ENCODE results near the gene DDX59. TPM values are rescaled to one million over a fixed set of nuclear protein-coding genes. Genes with fewer than 3 reads are reported as not detected.
A peak's percentile ranks its signal among the peaks of the same experiment; 100 is the strongest.

Gene DDX59
- total and polyA plus RNA-seq, 5 donors from 2014 or later = 15.7 to 29.2 (median 25.5) TPM

GRCh38 chr1:200704986-200705500, 35.3 kb upstream of the DDX59 start:
- no peak for DNase-seq
- H3K27me3 ChIP-seq (ENCODE audit: control insufficient read depth, insufficient read depth, low read length) = no peaks in the 10 kb centered on the region
- Mint-ChIP-seq H3K27ac (peak overlapping the region in 1 of 3 donors; percentile 22), H3K9me3 (peaks cover 0 to 3% (median 0%) of the 10 kb centered on the region in 7 donors), H3K36me3 (no peaks in the 10 kb centered on the region), H3K27me3 (peaks cover 6% of the 10 kb centered on the region), H3K4me1 (no peaks in the 10 kb centered on the region), H3K4me3 (no peak overlapping the region)
- no peaks in the 10 kb centered on the region for H3K36me3 ChIP-seq (ENCODE audit: control insufficient read depth, insufficient read depth, low read length)
- no peaks in the 10 kb centered on the region for H3K4me1 ChIP-seq (ENCODE audit: control insufficient read depth, insufficient read depth, low read length, poor library complexity, severe bottlenecking)
- no peaks in the 10 kb centered on the region for H3K9me3 ChIP-seq (ENCODE audit: control insufficient read depth in 2 of 2, low read length in 2 of 2)
- H3K27ac ChIP-seq (ENCODE audit: insufficient read depth, low read length, poor library complexity, severe bottlenecking) = no peak overlapping the region
- ATAC-seq (ENCODE audit: low read depth in 2 of 2) = no peak
- no peak overlapping the region for H3K4me3 ChIP-seq (ENCODE audit: low read depth, low read length)

- H3K27me3 Mint-ChIP-seq = peaks cover 16% of the 10 kb centered on the region
- H3K4me1 ChIP-seq (ENCODE audit: control insufficient read depth, insufficient read depth, low read length, poor library complexity, severe bottlenecking) = no peaks in the 10 kb centered on the region
- no peak overlapping the region for H3K4me3 ChIP-seq (ENCODE audit: low read depth, low read length)
- DNase-seq (no peak), ATAC-seq (ENCODE audit: low read depth in 2 of 2) (no peak)
- H3K9me3 Mint-ChIP-seq = peaks cover 0 to 2% (median 0%) of the 10 kb centered on the region in 7 donors
- no peak overlapping the region for H3K27ac Mint-ChIP-seq
- no peaks in the 10 kb centered on the region for H3K9me3 ChIP-seq (ENCODE audit: control insufficient read depth in 2 of 2, low read length in 2 of 2)
- no peaks in the 10 kb centered on the region for H3K4me1 Mint-ChIP-seq
- H3K4me3 Mint-ChIP-seq = no peak overlapping the region
- no peaks in the 10 kb centered on the region for H3K27me3 ChIP-seq (ENCODE audit: control insufficient read depth, insufficient read depth, low read length)
- no peaks in the 10 kb centered on the region for H3K36me3 ChIP-seq (ENCODE audit: control insufficient read depth, insufficient read depth, low read length)
- no peak overlapping the region for H3K27ac ChIP-seq (ENCODE audit: insufficient read depth, low read length, poor library complexity, severe bottlenecking)
- no peaks in the 10 kb centered on the region for H3K36me3 Mint-ChIP-seq
Measured at GRCh38 chr1:200699871-200700270, 30.2 kb upstream of the DDX59 start.

- Mint-ChIP-seq H3K4me3 (no peak overlapping the region), H3K27ac (no peak overlapping the region)
- no peaks in the 10 kb centered on the region for H3K4me1 ChIP-seq (ENCODE audit: control insufficient read depth, insufficient read depth, low read length, poor library complexity, severe bottlenecking)
Measured at GRCh38 chr1:200694738-200695137, 25.0 kb upstream of the DDX59 start.

GRCh38 chr1:200693327-200693726, 23.6 kb upstream of the DDX59 start:
- Histone ChIP-seq H3K36me3 (ENCODE audit: control insufficient read depth, insufficient read depth, low read length) (no peaks in the 10 kb centered on the region), H3K4me3 (ENCODE audit: low read depth, low read length) (no peak overlapping the region), H3K27me3 (ENCODE audit: control insufficient read depth, insufficient read depth, low read length) (peaks cover 4% of the 10 kb centered on the region), H3K9me3 (ENCODE audit: control insufficient read depth in 2 of 2, low read length in 2 of 2) (no peaks in the 10 kb centered on the region), H3K4me1 (ENCODE audit: control insufficient read depth, insufficient read depth, low read length, poor library complexity, severe bottlenecking) (no peaks in the 10 kb centered on the region), H3K27ac (ENCODE audit: insufficient read depth, low read length, poor library complexity, severe bottlenecking) (no peak overlapping the region)
- ATAC-seq (ENCODE audit: low read depth in 2 of 2) = no peak
- peaks cover 39% of the 10 kb centered on the region for H3K27me3 Mint-ChIP-seq
- H3K9me3 Mint-ChIP-seq = peaks cover 0 to 2% (median 0%) of the 10 kb centered on the region in 7 donors
- H3K4me3 Mint-ChIP-seq = no peak overlapping the region
- H3K27ac Mint-ChIP-seq = no peak overlapping the region
- no peaks in the 10 kb centered on the region for H3K36me3 Mint-ChIP-seq
- DNase-seq = peak in 1 of 3 donors; percentile 6
- no peaks in the 10 kb centered on the region for H3K4me1 Mint-ChIP-seq

More at GRCh38 chr1:200694738-200695137, 25.0 kb upstream of the DDX59 start:
- Histone ChIP-seq H3K27ac (ENCODE audit: insufficient read depth, low read length, poor library complexity, severe bottlenecking) (no peak overlapping the region), H3K36me3 (ENCODE audit: control insufficient read depth, insufficient read depth, low read length) (no peaks in the 10 kb centered on the region), H3K9me3 (ENCODE audit: control insufficient read depth in 2 of 2, low read length in 2 of 2) (no peaks in the 10 kb centered on the region), H3K27me3 (ENCODE audit: control insufficient read depth, insufficient read depth, low read length) (peaks cover 4% of the 10 kb centered on the region), H3K4me3 (ENCODE audit: low read depth, low read length) (no peak overlapping the region)
- Mint-ChIP-seq H3K27me3 (peaks cover 36% of the 10 kb centered on the region), H3K9me3 (peaks cover 0 to 2% (median 0%) of the 10 kb centered on the region in 7 donors), H3K4me1 (no peaks in the 10 kb centered on the region), H3K36me3 (no peaks in the 10 kb centered on the region)
- no peak for ATAC-seq (ENCODE audit: low read depth in 2 of 2)
- DNase-seq = no peak

- Mint-ChIP-seq H3K4me1 (no peaks in the 10 kb centered on the region), H3K4me3 (no peak overlapping the region), H3K9me3 (peaks cover 0 to 2% (median 0%) of the 10 kb centered on the region in 7 donors), H3K27me3 (peaks cover 40% of the 10 kb centered on the region), H3K36me3 (no peaks in the 10 kb centered on the region), H3K27ac (no peak overlapping the region)
- peaks cover 4% of the 10 kb centered on the region for H3K27me3 ChIP-seq (ENCODE audit: control insufficient read depth, insufficient read depth, low read length)
- no peak overlapping the region for H3K4me3 ChIP-seq (ENCODE audit: low read depth, low read length)
- ATAC-seq (ENCODE audit: low read depth in 2 of 2) = no peak
- H3K36me3 ChIP-seq (ENCODE audit: control insufficient read depth, insufficient read depth, low read length) = no peaks in the 10 kb centered on the region
- no peaks in the 10 kb centered on the region for H3K9me3 ChIP-seq (ENCODE audit: control insufficient read depth in 2 of 2, low read length in 2 of 2)
- H3K27ac ChIP-seq (ENCODE audit: insufficient read depth, low read length, poor library complexity, severe bottlenecking) = no peak overlapping the region
- no peaks in the 10 kb centered on the region for H3K4me1 ChIP-seq (ENCODE audit: control insufficient read depth, insufficient read depth, low read length, poor library complexity, severe bottlenecking)
- DNase-seq = no peak
Measured at GRCh38 chr1:200692316-200692715, 22.6 kb upstream of the DDX59 start.

GRCh38 chr1:200686620-200687019, 16.9 kb upstream of the DDX59 start:
- no peaks in the 10 kb centered on the region for H3K9me3 ChIP-seq (ENCODE audit: control insufficient read depth in 2 of 2, low read length in 2 of 2)
- no peaks in the 10 kb centered on the region for H3K4me1 Mint-ChIP-seq
- H3K36me3 Mint-ChIP-seq = no peaks in the 10 kb centered on the region
- H3K27ac ChIP-seq (ENCODE audit: insufficient read depth, low read length, poor library complexity, severe bottlenecking) = no peak overlapping the region
- H3K27me3 ChIP-seq (ENCODE audit: control insufficient read depth, insufficient read depth, low read length) = peaks cover 4% of the 10 kb centered on the region
- H3K4me1 ChIP-seq (ENCODE audit: control insufficient read depth, insufficient read depth, low read length, poor library complexity, severe bottlenecking) = no peaks in the 10 kb centered on the region
- no peak overlapping the region for H3K27ac Mint-ChIP-seq
- peaks cover 0 to 1% (median 0%) of the 10 kb centered on the region in 7 donors for H3K9me3 Mint-ChIP-seq
- no peak overlapping the region for H3K4me3 ChIP-seq (ENCODE audit: low read depth, low read length)
- no peak for DNase-seq
- no peak for ATAC-seq (ENCODE audit: low read depth in 2 of 2)
- H3K27me3 Mint-ChIP-seq = peaks cover 29% of the 10 kb centered on the region
- no peaks in the 10 kb centered on the region for H3K36me3 ChIP-seq (ENCODE audit: control insufficient read depth, insufficient read depth, low read length)
- H3K4me3 Mint-ChIP-seq = no peak overlapping the region

- no peak overlapping the region for H3K4me3 Mint-ChIP-seq
- no peaks in the 10 kb centered on the region for H3K9me3 ChIP-seq (ENCODE audit: control insufficient read depth in 2 of 2, low read length in 2 of 2)
- no peak overlapping the region for H3K27ac Mint-ChIP-seq
- no peaks in the 10 kb centered on the region for H3K36me3 ChIP-seq (ENCODE audit: control insufficient read depth, insufficient read depth, low read length)
- H3K9me3 Mint-ChIP-seq = peaks cover 0 to 1% (median 0%) of the 10 kb centered on the region in 7 donors
- H3K27me3 Mint-ChIP-seq = peaks cover 18% of the 10 kb centered on the region
- ATAC-seq (ENCODE audit: low read depth in 2 of 2) = no peak
- H3K27me3 ChIP-seq (ENCODE audit: control insufficient read depth, insufficient read depth, low read length) = no peaks in the 10 kb centered on the region
- H3K4me1 ChIP-seq (ENCODE audit: control insufficient read depth, insufficient read depth, low read length, poor library complexity, severe bottlenecking) = no peaks in the 10 kb centered on the region
- no peak for DNase-seq
- no peaks in the 10 kb centered on the region for H3K4me1 Mint-ChIP-seq
- H3K4me3 ChIP-seq (ENCODE audit: low read depth, low read length) = no peak overlapping the region
- no peaks in the 10 kb centered on the region for H3K36me3 Mint-ChIP-seq
- no peak overlapping the region for H3K27ac ChIP-seq (ENCODE audit: insufficient read depth, low read length, poor library complexity, severe bottlenecking)
Measured at GRCh38 chr1:200684015-200684414, 14.3 kb upstream of the DDX59 start.

- no peak for DNase-seq
- Mint-ChIP-seq H3K4me3 (no peak overlapping the region), H3K27ac (no peak overlapping the region), H3K27me3 (peaks cover 17% of the 10 kb centered on the region), H3K9me3 (peaks cover 0 to 1% (median 0%) of the 10 kb centered on the region in 7 donors), H3K36me3 (no peaks in the 10 kb centered on the region), H3K4me1 (no peaks in the 10 kb centered on the region)
- H3K9me3 ChIP-seq (ENCODE audit: control insufficient read depth in 2 of 2, low read length in 2 of 2) = no peaks in the 10 kb centered on the region
- H3K4me1 ChIP-seq (ENCODE audit: control insufficient read depth, insufficient read depth, low read length, poor library complexity, severe bottlenecking) = no peaks in the 10 kb centered on the region
- no peak for ATAC-seq (ENCODE audit: low read depth in 2 of 2)
- H3K36me3 ChIP-seq (ENCODE audit: control insufficient read depth, insufficient read depth, low read length) = no peaks in the 10 kb centered on the region
- no peak overlapping the region for H3K27ac ChIP-seq (ENCODE audit: insufficient read depth, low read length, poor library complexity, severe bottlenecking)
- H3K4me3 ChIP-seq (ENCODE audit: low read depth, low read length) = no peak overlapping the region
- H3K27me3 ChIP-seq (ENCODE audit: control insufficient read depth, insufficient read depth, low read length) = no peaks in the 10 kb centered on the region
Measured at GRCh38 chr1:200683298-200683697, 13.6 kb upstream of the DDX59 start.
